Astrocyte of the cerebellum (primary cell): Measurements from ENCODE around the gene NF2.

ENCODE experiments used
- DNase-seq: peaks from one replicate; pipeline ENCODE4 v3.0.0-alpha.2; 2011; ENCODE audit warnings: low read depth
- H3K4me3 ChIP-seq: 2 replicates; pipeline ENCODE4 v1.5.1; 2011; ENCODE audit warnings: mild to moderate bottlenecking, low read depth, low read length, moderate library complexity
- CTCF ChIP-seq: IDR thresholded peaks from 2 replicates; pipeline ENCODE4 v1.5.1; 2012; ENCODE audit warnings: low read length, low read depth, moderate library complexity, mild to moderate bottlenecking; ENCODE audit errors: missing control alignments
- in situ Hi-C: cut with HindIII; loops from 2 replicates; pipeline ENCODE4 v1.10.0; 2017; ENCODE audit warnings: low sequenced_read_pairs

Gene NF2

GRCh38 chr22:29650370-29650769 lies 46.9 kb downstream of the NF2 start:
- in situ Hi-C loops = no loop called here
- no peak for TF ChIP-seq CTCF
- no peak for DNase-seq
- H3K4me3 ChIP-seq = no peak overlapping the region

GRCh38 chr22:29651652-29652051 lies 48.2 kb downstream of the NF2 start:
- TF ChIP-seq CTCF = no peak
- H3K4me3 ChIP-seq = no peak overlapping the region
- in situ Hi-C loops = no loop called here
- DNase-seq = no peak

GRCh38 chr22:29654420-29654819 lies 51.0 kb downstream of the NF2 start:
- TF ChIP-seq CTCF = no peak
- no peak for DNase-seq
- in situ Hi-C loops = no loop called here
- no peak overlapping the region for H3K4me3 ChIP-seq

GRCh38 chr22:29654882-29655281 lies 51.4 kb downstream of the NF2 start:
- no peak for DNase-seq
- no peak for TF ChIP-seq CTCF
- in situ Hi-C loops = no loop called here
- H3K4me3 ChIP-seq = no peak overlapping the region

- TF ChIP-seq CTCF = no peak
Measured at GRCh38 chr22:29658176-29658575, 54.7 kb downstream of the NF2 start.

GRCh38 chr22:29660021-29660420 lies 56.6 kb downstream of the NF2 start:
- no peak for DNase-seq
- in situ Hi-C loops = no loop called here
- TF ChIP-seq CTCF = no peak
- no peak overlapping the region for H3K4me3 ChIP-seq

More at GRCh38 chr22:29658176-29658575, 54.7 kb downstream of the NF2 start:
- no peak for DNase-seq
- H3K4me3 ChIP-seq = no peak overlapping the region
- in situ Hi-C loops = no loop called here

- no peak for DNase-seq
- TF ChIP-seq CTCF = no peak
- in situ Hi-C loops = no loop called here
- no peak overlapping the region for H3K4me3 ChIP-seq
Measured at GRCh38 chr22:29661336-29661735, 57.9 kb downstream of the NF2 start.
